Peyer's patch (tissue), 4 donors: ENCODE results near the gene AGPAT2. TPM values are rescaled to one million over a fixed set of nuclear protein-coding genes. Genes with fewer than 3 reads are reported as not detected.
"Not testable (repeated sequence)": the region's sequence is repeated elsewhere in the genome, so short reads cannot be mapped to it uniquely, and the experiment has no call there.

Experiments used
- DNase-seq, 3 donors: peaks; one replicate each; pipeline ENCODE4 v3.0.0-alpha.2; 2017 to 2019
- H3K27ac ChIP-seq, 4 donors: fragments of 200-600 bp; sonication (generic); one replicate each; pipeline ENCODE4 v1.5.1; 2016 to 2019
- H3K27me3 ChIP-seq, 2 donors: fragments of 200-600 bp; sonication (generic); one replicate each; pipeline ENCODE4 v1.5.1; 2019
- H3K36me3 ChIP-seq, 3 donors: fragments of 200-600 bp; sonication (generic); one replicate each; pipeline ENCODE4 v1.5.1; 2016 to 2019
- H3K4me1 ChIP-seq, 4 donors: fragments of 200-600 bp; sonication (generic); one replicate each; pipeline ENCODE4 v1.5.1; 2016 to 2019
- H3K4me3 ChIP-seq, 4 donors: fragments of 200-600 bp; sonication (generic); 1 replicate in 3 of 4; 2 replicates in 1 of 4; pipeline ENCODE4 v1.5.1; 2016 to 2019; ENCODE audit warnings: mild to moderate bottlenecking in 1 of 4
- H3K9me3 ChIP-seq, 4 donors: fragments of 200-600 bp; sonication (generic); one replicate each; pipeline ENCODE4 v1.5.1; 2016 to 2019; ENCODE audit warnings: mild to moderate bottlenecking in 1 of 4
- POLR2A ChIP-seq, 2 donors: fragments of 450-650 bp; IDR thresholded peaks; one replicate each; pipeline ENCODE4 v1.5.1; 2017; ENCODE audit warnings: antibody characterized with exemption in 2 of 2, mild to moderate bottlenecking in 2 of 2, moderate library complexity in 2 of 2
- total RNA-seq, 4 donors: library from RNA; depleted of rRNA; stranded (reverse); fragments of >200 nt; gene quantifications; one replicate each; pipeline ENCODE4 v1.1.0, GENCODE V29; 2016
- TF ChIP-seq, protein P1 (sequence below), 6 experiments: fragments of 450-650 bp in 4 of 6; fragments of 200-600 bp in 2 of 6; sonication (generic) in 1 of 6; IDR thresholded peaks; one replicate each; pipeline ENCODE4 v1.5.1; 2017 to 2019; ENCODE audit warnings: antibody characterized with exemption in 6 of 6, mild to moderate bottlenecking in 3 of 6, moderate library complexity in 1 of 6

Gene AGPAT2
- total RNA-seq, 4 donors from 2014 or later = 97.4 to 802 (median 479) TPM

DNA sequence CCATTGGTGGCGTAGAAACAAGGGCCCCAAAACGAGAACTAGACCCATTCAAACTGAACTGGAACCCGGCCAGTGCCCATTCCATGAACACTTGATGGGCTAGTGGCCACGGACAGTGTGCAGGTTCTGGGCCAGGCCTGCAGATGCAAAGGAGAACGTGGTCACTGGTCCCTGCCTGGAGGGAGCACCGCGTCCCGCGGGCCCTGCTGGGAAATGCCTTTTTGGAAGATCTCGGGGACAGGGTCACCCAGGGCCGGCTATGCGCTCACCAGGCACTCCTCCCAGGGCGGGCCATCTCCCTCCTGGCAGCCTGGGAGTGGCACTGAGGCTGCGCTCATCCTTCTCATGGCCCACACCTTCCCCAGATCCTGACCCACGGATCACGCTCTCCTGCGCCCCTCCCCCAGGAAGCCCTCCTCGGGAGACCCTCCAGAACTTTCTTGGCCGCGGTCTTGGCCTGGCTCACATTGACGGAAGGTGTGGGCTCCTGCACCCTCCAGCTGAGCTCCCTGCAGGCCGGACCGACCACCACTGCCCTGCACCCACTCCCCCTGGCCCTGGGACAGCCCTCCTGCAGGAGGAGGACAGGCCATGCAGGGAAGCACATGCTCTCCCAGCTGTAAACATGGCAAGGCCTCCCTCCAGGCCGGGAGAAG, 22.3 kb upstream of the AGPAT2 start:
- Histone ChIP-seq H3K9me3 (no peaks in the 10 kb centered on the region), H3K27ac (no peak overlapping the region), H3K36me3 (no peaks in the 10 kb centered on the region), H3K4me1 (peaks cover 0 to 12% (median 6%) of the 10 kb centered on the region in 4 donors), H3K27me3 (peaks cover 0 to 17% of the 10 kb centered on the region in 2 donors), H3K4me3 (no peak overlapping the region)
- TF ChIP-seq POLR2A (IDR thresholded peaks at IDR 0.05) = no peak
- TF ChIP-seq, protein P1, sequence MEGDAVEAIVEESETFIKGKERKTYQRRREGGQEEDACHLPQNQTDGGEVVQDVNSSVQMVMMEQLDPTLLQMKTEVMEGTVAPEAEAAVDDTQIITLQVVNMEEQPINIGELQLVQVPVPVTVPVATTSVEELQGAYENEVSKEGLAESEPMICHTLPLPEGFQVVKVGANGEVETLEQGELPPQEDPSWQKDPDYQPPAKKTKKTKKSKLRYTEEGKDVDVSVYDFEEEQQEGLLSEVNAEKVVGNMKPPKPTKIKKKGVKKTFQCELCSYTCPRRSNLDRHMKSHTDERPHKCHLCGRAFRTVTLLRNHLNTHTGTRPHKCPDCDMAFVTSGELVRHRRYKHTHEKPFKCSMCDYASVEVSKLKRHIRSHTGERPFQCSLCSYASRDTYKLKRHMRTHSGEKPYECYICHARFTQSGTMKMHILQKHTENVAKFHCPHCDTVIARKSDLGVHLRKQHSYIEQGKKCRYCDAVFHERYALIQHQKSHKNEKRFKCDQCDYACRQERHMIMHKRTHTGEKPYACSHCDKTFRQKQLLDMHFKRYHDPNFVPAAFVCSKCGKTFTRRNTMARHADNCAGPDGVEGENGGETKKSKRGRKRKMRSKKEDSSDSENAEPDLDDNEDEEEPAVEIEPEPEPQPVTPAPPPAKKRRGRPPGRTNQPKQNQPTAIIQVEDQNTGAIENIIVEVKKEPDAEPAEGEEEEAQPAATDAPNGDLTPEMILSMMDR (IDR thresholded peaks at IDR 0.05) = no peak
- DNase-seq = no peak

DNA sequence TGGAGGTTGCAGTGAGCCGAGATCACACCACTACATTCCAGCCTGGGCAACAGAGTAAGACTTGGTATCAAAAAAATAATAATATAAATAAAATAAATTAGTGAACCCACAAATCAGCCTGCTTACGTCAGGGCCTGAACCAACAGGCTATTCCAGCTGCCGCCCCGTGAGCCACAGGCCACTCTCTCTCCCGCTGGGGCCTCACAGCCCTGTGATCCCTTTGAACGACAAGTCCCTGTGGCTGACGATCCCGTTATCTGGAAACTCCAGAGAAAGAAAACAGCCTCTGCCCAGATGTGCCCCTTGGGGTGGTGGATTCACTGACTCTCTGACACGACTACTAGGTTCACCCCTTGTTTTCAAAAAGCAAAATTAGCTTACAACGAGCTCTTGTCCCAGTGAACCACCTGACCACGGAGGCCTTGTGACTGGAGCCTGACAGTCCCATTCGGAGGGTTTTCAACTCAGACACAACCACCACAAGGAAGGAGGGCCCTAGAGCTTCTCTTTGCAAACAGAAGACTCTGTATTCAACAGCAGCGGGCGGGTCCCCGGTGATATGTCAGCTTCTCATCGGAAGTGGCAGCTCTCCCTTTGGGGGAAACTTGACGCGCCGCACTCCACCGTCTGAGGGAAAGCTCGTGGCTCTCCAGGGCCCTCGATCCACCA, 20.7 kb upstream of the AGPAT2 start:
- no peak overlapping the region for H3K27ac ChIP-seq
- TF ChIP-seq POLR2A (IDR thresholded peaks at IDR 0.05) = no peak
- TF ChIP-seq, protein P1 (IDR thresholded peaks at IDR 0.05) = no peak
- peaks cover 0 to 7% of the 10 kb centered on the region in 2 donors for H3K27me3 ChIP-seq
- no peak for DNase-seq
- no peaks in the 10 kb centered on the region for H3K9me3 ChIP-seq
- H3K4me1 ChIP-seq = peaks cover 0 to 12% (median 6%) of the 10 kb centered on the region in 4 donors
- no peak overlapping the region for H3K4me3 ChIP-seq
- H3K36me3 ChIP-seq = no peaks in the 10 kb centered on the region

DNA sequence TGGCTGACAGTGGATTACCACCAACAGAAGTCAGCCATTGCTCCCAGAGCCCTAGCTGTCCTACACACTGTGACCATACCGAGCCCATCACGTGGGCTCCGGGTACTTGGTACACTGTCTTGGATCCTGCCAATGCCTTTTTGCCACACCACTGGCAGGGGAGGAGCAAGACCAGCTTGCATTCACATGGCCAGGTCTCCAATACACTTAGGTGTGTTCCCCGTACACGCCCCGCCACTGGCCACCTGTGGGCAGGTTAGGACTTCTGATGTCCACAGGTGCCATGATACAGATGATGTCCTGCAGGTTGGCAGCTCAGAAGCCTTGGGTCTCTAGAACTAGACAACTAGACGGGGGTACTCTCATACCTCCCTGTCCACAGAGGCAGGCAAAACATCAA, 19.8 kb upstream of the AGPAT2 start:
- Histone ChIP-seq H3K4me1 (peaks cover 0 to 5% (median 5%) of the 10 kb centered on the region in 4 donors), H3K27ac (no peak overlapping the region)

DNA sequence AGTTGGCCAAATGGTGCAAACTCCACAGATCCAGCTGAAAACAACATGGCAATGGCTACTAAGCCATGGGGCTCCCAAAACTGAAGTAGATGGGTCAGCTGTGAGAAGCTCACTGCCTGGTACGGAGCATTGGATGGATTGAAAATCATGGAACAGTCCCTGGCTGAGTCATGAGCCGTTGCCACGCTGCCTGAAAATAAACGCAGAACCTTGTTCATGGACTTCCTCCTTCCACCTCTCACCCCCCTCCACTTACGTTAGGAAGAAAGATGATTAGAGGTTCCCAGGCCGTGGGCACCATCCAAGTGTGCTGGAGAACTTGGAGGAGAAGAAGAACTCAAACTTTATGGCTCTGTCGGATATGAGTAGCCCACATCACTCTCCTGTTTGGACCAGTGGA, 18.3 kb upstream of the AGPAT2 start:
- Histone ChIP-seq H3K27ac (no peak overlapping the region), H3K36me3 (no peaks in the 10 kb centered on the region), H3K27me3 (no peaks in the 10 kb centered on the region), H3K4me1 (peaks cover 0 to 11% (median 5%) of the 10 kb centered on the region in 4 donors), H3K9me3 (no peaks in the 10 kb centered on the region), H3K4me3 (no peak overlapping the region)
- DNase-seq = no peak
- TF ChIP-seq POLR2A (IDR thresholded peaks at IDR 0.05) = no peak

More for the DNA sequence above, 19.8 kb upstream of the AGPAT2 start:
- Histone ChIP-seq H3K36me3 (no peaks in the 10 kb centered on the region), H3K27me3 (peaks cover 0 to 4% of the 10 kb centered on the region in 2 donors), H3K9me3 (no peaks in the 10 kb centered on the region), H3K4me3 (no peak overlapping the region)
- no peak for TF ChIP-seq POLR2A (IDR thresholded peaks at IDR 0.05)
- TF ChIP-seq, protein P1 (IDR thresholded peaks at IDR 0.05) = no peak
- no peak for DNase-seq

DNA sequence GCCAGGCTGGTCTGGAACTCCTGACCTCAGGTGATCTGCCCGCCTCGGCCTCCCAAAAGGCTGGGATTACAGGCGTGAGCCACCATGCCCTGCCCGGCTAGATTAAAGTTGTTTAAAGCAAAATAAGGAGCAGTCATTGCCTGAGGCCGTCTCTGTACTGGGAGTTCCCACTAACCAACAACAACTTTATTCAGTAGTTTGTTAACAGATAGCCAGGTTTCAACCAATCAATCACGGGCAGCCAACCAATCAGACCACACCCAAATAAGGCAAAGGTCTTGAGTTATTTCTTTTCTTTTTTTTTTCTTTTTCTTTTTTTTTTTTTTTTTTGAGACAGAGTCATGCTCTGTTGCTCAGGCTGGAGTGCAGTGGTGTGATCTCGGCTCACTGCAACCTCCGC, 17.5 kb upstream of the AGPAT2 start:
- TF ChIP-seq POLR2A (IDR thresholded peaks at IDR 0.05) = peak in 1 of 2 donors; percentile 31

DNA sequence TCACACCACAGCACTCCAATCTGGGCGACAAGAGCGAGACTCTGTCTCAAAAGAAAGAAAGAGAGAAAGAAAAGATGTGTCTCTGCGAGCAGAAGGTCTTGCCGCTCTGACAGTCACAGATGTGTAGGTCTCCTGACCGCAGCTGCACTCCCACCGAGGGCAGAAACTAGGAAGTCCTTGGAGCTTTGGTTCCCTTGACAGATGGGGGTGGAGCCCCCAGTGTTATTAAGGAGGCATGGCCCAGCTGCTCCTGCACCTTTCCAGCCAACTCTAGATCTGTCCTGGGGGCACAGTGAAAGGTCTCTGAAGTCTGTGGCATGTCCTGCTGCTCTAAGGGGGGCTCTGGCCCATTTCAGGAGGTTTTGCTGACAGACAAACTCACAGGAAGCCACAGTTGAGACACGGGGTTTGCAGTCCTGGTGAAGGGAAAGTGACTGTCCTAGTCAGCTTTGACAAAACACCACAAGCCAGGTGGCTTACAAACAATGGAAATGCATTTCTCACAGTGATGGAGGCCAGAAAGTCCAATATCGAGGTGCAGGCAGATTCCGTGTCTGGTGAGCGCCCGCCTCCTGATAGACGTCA, 16.1 kb upstream of the AGPAT2 start:
- H3K9me3 ChIP-seq = no peaks in the 10 kb centered on the region
- no peak overlapping the region for H3K4me3 ChIP-seq
- H3K27me3 ChIP-seq = no peaks in the 10 kb centered on the region
- no peaks in the 10 kb centered on the region for H3K36me3 ChIP-seq
- peak in 1 of 3 donors; percentile 54 for DNase-seq
- peaks cover 0 to 15% (median 11%) of the 10 kb centered on the region in 4 donors for H3K4me1 ChIP-seq
- TF ChIP-seq POLR2A (IDR thresholded peaks at IDR 0.05) = no peak
- TF ChIP-seq, protein P1 (IDR thresholded peaks at IDR 0.05) = no peak
- H3K27ac ChIP-seq = no peak overlapping the region

More for the DNA sequence above, 17.5 kb upstream of the AGPAT2 start:
- H3K9me3 ChIP-seq, H3K36me3 ChIP-seq, DNase-seq, H3K4me3 ChIP-seq, H3K27ac ChIP-seq, H3K27me3 ChIP-seq: not testable (repeated sequence)
- H3K4me1 ChIP-seq = peaks cover 0 to 15% (median 11%) of the 10 kb centered on the region in 4 donors
